ENCODE measurements around the gene NSMF.

DNA sequence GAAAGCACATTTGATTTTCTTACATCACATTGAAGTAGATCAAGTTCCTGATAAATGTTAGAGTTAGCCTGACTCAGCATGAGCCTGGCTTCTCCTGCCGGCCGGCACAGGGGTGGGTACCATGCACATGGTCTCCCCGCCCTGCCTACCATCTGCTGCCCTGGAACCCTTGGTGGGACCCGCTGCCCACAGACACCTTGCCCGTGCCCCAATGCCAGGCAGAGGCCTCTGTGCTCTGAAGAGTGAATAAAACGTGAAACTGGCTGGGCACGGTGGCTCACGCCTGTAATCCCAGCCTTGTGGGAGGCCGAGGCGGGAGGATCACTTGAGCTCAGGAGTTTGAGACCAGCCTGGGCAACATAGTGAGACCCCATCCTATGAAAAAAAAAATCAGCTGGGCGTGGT, 53.5 kb downstream of the NSMF start:
- no peak for TF ChIP-seq EZH2phosphoT487 (IDR thresholded peaks at IDR 0.05; ENCODE audit: borderline replicate concordance)
- TF ChIP-seq, protein P1, sequence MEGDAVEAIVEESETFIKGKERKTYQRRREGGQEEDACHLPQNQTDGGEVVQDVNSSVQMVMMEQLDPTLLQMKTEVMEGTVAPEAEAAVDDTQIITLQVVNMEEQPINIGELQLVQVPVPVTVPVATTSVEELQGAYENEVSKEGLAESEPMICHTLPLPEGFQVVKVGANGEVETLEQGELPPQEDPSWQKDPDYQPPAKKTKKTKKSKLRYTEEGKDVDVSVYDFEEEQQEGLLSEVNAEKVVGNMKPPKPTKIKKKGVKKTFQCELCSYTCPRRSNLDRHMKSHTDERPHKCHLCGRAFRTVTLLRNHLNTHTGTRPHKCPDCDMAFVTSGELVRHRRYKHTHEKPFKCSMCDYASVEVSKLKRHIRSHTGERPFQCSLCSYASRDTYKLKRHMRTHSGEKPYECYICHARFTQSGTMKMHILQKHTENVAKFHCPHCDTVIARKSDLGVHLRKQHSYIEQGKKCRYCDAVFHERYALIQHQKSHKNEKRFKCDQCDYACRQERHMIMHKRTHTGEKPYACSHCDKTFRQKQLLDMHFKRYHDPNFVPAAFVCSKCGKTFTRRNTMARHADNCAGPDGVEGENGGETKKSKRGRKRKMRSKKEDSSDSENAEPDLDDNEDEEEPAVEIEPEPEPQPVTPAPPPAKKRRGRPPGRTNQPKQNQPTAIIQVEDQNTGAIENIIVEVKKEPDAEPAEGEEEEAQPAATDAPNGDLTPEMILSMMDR (conservative IDR thresholded peaks at IDR 0.05; ENCODE audit: low read length): no peak
